ENCODE data around the gene PARD6A.

DNA sequence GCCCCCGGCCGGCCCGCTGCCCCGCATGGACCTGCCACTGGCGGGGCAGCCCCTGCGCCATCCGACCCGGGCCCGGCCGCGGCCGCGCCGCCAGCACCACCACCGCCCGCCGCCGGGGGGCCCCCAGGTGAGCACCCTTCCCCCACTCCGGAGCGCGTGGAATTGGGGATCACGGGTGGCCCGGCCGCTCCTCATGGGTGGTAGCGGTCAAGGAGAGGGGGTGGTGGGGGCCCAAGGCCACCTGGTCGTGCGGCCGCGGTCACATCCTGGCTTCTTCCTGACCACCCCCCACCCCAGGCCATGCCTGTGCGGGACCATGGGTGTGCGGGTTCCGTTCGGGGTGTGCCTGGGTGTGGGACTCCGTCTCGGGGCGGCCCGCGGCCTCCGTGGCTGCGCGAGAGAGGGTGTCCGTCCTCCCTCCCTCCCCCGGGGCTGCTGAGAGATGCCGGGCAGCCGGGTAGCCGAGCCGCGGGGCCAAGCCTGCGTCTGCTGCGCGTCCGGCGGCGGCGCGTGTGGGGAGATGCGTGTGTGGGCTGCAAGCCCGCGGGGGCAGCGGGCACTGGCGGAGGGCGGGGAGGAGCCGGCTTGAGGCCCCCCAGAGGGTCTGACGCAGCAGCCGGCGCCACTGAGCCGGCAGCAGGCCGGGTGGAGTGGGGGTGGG, 7.5 kb upstream of the PARD6A start:
- TF ChIP-seq, protein P1, sequence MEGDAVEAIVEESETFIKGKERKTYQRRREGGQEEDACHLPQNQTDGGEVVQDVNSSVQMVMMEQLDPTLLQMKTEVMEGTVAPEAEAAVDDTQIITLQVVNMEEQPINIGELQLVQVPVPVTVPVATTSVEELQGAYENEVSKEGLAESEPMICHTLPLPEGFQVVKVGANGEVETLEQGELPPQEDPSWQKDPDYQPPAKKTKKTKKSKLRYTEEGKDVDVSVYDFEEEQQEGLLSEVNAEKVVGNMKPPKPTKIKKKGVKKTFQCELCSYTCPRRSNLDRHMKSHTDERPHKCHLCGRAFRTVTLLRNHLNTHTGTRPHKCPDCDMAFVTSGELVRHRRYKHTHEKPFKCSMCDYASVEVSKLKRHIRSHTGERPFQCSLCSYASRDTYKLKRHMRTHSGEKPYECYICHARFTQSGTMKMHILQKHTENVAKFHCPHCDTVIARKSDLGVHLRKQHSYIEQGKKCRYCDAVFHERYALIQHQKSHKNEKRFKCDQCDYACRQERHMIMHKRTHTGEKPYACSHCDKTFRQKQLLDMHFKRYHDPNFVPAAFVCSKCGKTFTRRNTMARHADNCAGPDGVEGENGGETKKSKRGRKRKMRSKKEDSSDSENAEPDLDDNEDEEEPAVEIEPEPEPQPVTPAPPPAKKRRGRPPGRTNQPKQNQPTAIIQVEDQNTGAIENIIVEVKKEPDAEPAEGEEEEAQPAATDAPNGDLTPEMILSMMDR (conservative IDR thresholded peaks at IDR 0.05; ENCODE audit: low read length), result no peak
- TF ChIP-seq EZH2phosphoT487 (IDR thresholded peaks at IDR 0.05; ENCODE audit: borderline replicate concordance), result no peak

Data from Loucy (cell line).